Suppressor macrophage treated with lipopolysaccharide for 4 hours (primary cell): ENCODE measurements around the gene SULT4A1.

Experiments
- DNase-seq: peaks from one replicate; pipeline ENCODE4 v3.0.0-alpha.2; 2020

SULT4A1 gene

DNA sequence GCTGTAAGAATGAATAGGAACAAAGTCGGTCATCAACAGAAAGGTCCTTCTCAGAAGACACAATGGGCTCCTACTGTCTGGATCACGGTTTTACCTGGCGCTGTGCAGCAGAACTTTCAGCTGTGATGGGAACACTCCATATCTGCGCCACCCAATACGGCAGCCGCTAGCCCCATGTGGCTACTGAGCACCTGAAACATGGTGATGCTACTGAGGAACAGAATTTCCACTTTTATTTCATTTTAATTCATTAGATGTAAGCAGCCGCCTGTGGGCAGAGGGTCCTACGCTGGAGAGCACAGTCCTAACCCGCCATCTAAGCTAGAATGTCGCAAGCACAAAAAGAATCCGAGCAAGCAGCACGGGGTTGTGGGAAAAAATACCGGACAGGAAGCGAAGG, 2.7 kb downstream of the SULT4A1 start:
- no peak for DNase-seq

DNA sequence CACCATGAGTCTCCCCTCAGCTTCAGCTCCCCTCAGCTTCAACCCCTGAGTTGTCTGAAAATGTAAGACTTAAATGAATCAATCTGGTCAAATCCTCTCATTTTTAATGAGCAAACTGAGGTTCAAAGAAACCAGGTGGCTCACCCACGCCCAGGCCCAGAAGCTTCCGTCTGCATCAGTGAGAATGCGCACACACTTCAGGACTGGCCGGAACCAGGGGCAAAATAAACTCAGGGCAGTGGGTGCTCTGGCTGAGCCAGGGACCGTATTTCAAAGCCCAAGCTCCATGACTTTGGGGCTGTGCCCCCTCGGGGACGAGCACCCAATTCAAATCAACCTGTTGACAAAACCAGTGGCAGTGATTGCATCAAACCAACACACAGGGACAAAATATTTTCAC, 3.1 kb downstream of the SULT4A1 start:
- no peak for DNase-seq

DNA sequence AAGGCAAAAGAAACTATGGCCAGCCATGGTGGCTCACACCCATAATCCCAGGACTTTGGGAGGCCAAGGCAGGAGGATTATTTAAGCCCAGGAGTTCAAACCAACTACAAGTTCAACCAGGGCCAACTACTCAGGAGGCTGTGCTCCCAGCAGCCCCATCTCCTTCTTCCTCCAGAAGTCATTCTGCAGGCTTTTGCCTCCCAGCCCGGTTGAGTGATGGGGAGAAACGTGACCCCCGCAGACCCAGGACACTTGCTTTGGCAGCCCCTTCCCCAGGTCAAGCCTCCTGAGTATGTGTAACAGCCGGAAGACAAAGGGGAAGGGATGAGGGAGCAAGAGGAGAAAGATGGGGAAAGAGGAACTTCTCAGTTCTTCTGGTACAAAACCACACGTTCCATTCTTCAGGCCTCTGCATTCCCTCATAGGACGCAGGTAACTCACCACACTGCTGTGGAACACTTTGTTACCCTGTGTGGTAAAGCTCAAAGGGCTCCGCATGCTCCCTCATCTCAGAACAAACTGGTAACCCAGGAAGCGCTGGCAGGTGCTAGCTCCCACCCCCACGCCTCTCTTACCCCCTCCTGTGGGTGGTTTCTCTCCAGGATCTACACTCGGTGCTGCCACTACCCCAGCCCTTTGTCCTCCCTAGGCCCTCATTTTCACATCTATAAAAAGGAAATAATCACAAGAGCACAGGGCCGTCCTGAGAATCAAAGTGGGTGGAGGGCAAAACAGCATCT, 4.0 kb downstream of the SULT4A1 start:
- DNase-seq, result no peak

DNA sequence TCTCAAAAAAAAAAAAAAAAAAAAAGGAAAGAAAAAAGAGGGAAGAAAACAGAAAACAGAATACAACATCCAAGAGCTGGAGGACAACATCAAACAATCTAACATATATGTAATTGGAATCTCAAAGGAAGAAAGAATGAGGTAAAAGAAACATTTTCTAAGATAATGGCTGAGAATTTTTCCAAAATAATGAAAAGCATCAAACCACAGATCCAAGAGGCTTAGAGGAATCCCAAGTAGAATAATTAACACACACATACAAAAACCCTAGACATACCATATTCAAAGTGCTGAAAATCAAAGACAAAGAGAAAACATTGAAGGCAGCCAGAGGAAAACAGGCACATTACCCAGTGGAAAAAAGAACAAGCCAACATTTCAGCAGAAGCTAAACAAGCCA, 4.9 kb downstream of the SULT4A1 start:
- DNase-seq, result no peak

DNA sequence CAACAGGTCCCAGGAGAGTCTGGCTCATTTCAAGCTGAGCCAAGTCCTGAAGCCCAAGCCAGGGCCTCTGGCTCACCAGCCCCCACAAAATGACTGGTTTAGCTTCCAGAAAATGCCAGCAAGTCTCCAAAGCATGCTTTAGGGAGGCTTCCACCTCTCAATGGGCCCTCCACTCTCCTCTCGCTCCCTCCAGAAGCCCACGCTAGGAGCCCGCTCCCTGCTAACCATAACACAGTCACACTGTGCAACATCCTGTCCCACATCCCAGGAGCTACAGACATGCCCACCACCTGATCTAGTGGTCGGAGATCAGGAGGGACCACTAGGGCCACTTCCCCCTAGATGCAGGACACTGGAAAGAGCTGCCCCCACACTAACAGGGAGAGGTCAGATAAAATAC, 6.9 kb downstream of the SULT4A1 start:
- no peak for DNase-seq

DNA sequence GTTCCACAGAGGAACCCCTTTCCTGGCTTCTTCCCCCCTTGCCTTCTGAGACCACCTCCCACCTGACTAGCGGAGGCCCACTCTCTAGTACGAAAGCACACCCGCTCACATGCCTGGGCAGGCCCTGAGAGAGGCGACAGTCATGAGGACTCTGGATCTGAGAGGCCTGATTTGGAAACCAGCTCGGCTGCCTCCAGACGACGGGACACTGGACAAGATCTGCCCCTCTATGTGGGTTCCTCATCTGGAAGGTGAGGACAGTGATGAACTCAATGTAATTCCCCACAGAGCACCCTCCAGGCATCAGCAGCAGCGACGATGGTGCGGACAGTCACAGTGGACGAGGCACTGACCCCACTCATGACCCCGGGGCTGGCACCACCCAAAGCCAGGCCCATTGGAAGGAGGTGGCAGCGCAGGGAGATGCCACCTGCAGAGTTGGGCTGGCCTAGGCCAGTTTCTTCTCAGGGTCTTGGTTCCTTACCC, 7.5 kb downstream of the SULT4A1 start:
- no peak for DNase-seq

DNA sequence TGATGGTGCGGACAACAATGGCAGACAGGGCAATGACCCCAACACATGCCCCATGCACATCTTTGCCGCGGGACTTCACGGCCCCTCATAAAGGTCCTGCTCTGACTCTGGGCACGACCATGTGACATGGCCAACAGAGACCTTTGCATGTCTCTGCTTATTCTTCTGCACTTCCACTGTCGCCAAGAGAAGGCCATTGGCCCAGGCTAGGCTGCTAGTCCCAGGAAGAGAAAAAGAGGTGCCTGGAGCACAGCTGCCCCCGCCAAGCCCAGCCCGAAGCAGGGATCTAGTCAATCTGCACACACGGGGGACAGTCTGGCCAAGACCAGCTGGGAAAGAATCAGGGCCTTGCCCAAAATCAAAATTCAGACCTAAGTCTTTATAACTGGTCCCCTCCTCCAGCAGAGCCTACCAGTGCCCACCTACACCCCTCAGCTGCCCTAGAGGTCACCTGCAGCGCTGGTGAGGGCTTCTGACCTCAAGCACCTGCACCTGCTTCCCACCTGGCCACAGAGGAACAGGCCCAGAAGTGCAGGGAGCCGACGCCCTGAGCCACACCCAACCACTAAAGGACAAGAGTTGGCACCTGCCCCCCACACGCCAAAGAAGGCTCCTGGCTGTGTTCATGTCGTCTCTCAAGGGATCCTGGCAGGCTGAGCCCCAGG, 8.1 kb downstream of the SULT4A1 start:
- DNase-seq, result no peak

DNA sequence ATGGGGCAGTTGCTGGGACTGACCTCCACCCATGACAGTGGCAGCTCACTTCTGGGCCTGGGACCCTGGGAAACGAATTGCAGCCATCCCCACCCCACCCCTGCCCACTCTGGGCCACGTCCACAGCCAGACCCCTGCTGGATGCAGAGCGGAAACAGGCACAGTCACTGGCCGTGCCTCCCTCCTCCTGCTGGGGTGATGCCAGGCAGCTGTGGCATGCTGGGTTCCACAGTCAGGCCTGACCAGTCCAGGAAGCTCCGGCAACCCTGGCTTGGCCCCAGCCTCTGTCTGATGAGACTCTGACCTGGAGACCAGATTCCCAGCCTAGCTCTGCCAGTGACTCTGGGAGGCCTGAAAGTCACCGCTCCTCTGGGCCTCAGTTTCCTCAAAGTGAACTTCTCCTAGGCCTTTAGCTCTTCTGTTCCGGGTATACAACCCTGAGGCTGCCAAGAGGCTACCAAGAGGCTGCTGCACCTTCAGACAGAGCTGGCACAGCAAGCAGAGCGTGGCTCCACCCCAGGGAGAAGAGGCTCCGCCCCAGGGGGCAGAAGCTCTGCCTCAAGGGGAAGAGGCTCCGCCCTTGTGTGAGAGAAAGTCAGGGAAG, 8.9 kb downstream of the SULT4A1 start:
- DNase-seq, result no peak

DNA sequence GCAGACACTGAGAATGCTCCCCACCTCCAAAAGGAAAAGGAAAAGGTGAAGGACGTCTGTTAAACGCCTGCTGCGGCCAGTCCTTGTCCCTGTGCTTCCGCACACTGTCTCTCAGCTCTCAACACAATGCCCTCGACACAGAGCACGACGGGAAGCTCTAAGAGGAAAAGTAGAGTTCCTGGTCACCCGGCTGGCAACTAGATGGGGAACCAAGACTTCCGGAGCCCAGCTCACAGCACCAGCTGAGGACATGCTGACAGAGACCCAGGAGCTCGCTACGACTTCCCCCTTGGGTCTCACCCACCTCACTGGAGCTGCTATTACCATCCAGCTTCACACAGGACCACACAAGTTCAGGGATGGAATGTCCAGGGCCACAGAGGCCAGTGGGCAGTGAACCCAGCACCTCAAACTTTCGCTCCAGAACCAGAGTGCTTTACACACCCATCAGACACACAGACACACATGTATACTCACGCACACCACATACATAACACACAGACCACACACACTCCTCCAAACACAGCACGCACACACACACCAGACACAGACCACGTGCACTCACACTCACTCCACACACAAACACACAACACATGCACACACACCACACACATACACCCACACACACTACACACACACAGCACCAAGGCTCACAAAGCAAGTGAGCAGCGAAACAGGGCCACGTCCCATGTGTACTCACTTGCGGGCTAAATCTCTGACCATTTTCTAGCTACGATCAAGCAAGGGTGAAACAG, 9.6 kb downstream of the SULT4A1 start:
- no peak for DNase-seq

DNA sequence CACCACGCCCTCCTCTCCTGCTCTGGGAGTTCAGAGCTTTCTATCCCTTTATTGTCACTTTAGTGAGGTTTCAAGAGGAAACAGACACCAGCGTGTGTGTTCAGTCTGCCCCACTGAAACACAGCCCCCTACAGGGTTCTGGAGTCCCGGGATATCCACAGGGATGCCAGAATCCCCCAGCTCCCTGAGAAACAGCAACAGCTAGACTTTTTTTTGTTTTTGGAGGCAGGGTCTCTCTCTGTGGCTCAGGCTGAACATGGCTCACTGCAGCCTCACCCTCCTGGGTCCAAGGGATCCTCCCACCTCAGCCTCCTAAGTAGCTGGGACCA, 10.4 kb downstream of the SULT4A1 start:
- no peak for DNase-seq

DNA sequence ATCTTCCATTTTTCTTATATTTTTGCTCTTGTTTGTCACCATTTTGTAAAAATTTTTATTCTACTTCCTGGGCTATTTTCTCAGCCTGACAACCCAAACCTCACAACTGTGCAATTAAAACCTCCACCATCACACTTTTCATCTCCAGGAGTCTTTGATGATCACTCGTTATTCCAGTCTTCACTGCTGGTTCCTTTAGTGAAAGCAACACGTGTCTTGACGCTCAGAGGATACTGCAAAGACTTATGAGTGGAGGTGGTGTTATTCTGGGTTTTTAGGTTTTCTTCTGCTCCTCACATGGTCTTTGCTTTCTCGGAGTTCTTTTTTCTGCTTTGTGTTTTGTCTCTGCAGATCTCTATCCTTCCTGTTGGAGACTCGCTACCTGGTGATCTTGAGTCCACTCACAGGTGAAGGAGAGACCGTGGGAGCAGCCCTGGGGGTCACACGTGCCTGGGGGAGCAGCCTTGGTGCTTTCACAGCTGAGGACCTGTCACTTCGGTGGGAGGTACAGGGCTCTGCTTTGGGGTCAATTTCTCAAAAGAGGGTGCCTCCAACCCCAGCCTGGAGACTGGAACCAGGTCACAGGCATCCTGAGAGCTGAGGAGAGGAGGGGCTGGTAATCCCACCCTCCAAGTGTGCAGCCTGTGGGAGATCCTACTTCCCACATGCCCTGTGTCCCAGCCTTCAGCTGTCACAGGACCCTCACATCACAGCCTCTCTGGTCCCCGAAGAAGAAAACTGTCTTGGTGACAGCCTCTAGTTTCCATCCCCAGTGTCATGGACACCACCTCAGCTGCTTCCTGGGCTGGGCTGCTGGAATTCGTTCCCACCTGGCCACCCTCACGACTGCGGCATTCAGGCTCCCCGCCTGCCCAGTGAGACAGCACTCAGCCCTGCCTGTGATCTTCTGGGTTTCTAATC, 11.0 kb downstream of the SULT4A1 start:
- DNase-seq, result no peak

DNA sequence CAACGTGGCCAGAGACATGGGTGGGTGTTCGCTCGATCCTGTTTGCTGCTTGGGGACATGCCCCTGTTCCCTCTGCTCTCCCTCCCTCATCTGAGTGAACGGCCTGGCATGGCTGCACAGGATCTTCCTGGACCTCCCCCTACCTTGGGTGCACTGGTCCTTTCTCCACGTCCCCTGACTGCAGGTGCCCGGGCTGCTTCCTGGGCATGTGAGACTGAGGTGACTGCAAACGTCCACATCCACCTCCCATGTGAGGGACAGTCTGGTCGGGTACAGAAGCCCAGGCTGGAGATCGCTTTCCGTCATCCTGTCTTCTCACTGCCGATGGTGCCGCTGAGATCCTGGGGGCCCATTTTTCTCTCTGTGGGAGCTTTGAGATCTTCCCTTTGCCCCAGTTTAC, 11.8 kb downstream of the SULT4A1 start:
- DNase-seq, result no peak

DNA sequence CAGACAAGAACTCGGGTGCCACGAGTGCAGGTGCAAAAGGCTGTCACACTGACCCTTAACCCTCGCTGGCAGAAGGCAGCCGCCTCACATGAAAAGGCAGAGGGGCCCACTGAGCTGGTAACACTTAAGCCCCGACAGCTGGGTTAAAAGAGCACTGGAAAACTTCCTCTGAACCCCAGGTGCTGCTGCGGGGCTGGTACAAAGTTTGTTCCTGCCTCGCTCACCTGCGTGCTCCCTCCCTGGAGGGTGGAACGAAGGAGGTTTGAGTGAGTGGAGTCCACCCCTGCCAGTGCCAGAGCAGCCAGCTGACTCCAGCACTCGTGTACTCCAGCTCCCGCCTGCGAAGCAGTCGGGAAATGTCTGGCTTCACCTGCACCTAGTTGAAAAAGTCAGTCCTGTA, 12.6 kb downstream of the SULT4A1 start:
- DNase-seq, result no peak

DNA sequence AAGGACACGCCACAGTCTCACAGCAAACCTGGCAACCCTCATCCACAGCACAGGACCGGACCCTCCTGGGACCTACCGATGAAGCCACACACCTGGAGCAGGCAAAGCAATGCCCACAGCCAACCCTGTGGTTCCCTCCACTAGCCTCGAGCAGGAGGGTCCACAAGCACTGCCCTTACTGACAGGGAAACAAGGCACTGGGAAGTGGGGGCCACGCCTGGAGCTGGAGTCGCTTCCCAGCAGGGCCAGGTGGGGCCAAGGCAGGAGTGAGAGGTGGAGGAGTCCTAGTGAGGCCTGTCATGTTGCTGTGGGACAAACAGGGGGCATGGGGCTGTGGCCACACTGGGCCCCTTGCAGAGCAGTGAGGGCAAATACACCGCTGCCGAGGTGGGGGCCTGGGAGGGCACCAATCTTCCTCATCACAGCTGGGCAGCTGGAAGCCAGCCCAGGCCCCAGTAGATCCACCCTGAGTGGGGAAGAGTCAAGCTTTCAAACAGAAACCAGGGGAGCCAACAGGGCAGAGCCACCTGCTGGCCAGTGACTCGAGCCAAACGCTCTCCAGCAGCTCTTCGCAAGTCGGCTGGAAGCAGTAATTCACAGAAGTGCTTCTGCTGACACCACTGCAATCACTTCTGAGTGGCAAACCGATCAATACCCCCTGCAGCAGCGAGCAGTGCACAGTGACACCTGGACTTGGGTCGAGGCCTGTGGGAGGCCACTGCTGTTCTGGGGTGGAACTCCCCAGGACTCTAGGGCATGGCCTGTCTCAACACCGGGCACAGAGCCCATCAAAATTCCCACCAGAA, 13.7 kb downstream of the SULT4A1 start:
- DNase-seq, result no peak

DNA sequence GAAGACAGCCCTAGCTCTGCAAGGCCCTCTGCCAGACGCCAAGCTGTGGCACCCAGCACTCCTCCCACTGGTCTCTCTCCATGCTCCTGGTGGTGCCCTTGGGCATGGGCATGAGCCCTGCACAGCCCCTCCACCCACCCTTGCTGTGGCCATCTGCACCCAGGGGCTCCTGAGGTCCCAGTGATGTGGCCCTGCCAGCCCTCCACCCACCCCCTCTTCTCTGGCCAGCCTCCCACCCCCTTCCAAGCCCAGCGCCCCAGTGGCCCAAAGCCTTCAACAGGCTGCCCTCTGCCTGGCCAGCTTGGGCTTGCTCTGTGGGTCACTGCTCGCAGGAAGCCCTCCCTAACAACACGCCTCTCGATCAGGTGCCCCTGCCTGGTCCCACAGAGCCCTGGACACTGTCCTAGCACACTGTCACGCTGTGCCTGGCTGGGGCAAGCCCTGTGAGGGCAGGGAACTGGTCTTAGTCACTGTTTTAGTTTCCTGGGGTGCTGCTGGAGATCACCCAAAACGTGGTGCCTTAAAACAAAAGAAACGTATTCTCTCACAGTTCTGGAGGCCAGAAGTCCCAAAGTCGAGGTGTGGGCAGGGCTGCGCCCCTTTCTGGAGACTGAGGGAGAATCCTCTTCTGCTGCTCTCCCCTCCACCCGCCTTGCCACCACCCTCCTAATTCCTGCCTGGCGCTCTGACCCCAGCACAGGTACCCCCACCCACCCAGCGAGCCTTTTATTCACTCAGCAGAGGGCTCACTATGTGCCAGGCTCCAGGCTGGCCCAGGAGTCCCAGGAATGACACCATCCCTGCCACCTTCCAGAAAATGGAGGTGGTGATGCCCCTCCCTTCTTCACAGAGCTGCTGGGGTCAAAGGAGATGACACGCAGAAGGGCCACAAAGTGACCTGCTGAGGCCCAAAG, 14.7 kb downstream of the SULT4A1 start:
- no peak for DNase-seq

DNA sequence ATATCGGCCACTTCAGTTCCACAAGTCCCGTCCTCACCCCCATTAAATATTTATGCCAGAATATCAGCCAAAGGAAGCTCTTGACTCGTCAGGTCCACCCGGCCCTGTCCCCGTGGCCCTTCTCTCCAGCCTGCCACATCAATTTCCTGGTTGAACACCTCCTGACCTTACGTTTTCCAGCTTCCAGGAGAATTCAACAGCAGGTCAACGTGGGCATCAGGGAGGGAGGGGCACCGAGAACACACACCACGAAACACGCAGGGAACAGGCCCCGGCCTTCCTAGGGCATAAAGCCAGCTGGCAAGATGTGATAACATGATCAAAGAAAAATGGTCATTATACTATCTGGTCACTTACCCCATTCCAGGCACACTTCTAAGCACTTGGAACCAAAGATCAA, 15.3 kb downstream of the SULT4A1 start:
- DNase-seq, result no peak

DNA sequence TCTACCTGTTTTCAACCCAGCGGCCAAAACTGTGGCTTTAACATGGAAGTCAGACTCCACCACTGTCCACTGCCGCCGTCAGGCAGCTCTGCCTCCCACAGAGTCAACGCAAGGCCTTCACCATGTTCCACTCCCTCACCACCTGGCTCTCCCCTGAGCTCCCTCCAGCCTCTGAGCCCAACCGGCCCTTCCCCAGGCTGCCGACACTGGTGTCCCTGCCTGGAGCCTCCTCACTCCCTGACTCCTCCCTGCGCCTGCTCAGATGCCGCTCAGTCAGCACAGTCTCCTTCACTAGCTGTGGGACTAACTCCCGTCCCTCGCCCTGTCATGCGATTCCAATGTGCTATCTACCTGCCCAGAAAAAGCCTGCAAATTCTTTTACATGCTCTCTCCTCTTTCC, 16.3 kb downstream of the SULT4A1 start:
- no peak for DNase-seq

DNA sequence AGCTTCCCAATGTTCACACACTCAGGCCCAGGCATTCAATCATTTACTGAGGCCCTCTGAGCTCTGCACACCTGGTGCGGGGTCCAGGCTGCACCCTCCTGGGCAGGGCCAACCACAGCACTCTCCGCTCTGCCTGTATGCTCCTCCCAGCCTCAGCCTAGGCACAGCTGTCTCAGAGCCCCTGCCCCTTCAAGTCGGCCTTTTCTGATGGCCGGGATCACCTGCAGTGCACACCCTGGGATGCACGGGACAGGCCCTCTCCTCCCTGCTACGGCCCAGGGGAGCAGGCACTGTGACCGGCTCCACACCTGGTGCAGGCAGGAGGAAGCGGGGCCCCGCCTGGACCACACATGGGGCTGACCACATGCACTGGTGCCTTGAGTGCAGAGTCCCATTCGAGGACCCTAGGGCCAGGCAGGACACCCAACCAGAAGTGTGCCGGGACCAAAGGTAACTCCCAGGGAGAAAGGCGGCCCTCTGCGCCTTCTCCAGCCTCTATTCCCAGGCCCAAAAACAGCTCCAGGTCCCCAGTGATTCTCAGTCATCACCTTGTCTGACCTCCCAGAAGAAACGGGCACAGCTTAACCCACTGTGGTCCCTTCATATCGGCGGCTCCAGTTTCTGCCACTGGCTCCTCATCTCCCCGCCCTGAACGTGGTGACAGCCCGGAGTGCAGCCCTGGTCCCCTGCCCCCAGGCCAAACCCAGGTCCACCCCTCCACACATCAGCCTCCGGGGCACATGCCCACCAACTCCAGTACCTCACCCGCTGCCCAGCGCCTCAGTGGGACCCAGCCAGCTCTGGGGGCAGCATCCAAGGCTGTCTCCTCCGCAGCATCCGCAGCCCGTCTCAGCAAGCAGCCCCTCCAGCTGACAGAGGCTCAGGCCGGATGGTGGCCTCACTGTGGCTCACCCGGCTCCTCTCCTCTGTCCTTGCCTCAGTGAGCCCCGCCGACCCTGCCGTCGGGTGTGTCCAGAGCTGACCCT, 17.5 kb downstream of the SULT4A1 start:
- DNase-seq, result no peak
